H9 (cell line): ENCODE data around the gene FARS2. TPM values are rescaled to one million over a fixed set of nuclear protein-coding genes. Genes with fewer than 3 reads are reported as not detected.

Experiments used
- DNase-seq: peaks from one replicate; pipeline ENCODE4 v3.0.0-alpha.2; 2017
- H2AFZ ChIP-seq: one replicate; pipeline ENCODE4 v1.6.1; 2013; ENCODE audit warnings: mild to moderate bottlenecking, low read length, control low read depth, moderate library complexity
- H2AK5ac ChIP-seq: 2 replicates; pipeline ENCODE4 v1.6.1; 2013; ENCODE audit warnings: low read length, control low read depth, mixed read lengths; ENCODE audit not compliant: insufficient read length
- H2BK120ac ChIP-seq: one replicate; pipeline ENCODE4 v1.6.1; 2013; ENCODE audit warnings: low read depth, mild to moderate bottlenecking, low read length, control low read depth, inconsistent platforms; ENCODE audit not compliant: poor library complexity, severe bottlenecking
- H2BK12ac ChIP-seq: 2 replicates; pipeline ENCODE4 v1.6.1; 2013; ENCODE audit warnings: low read length, control low read depth, mixed read lengths, low read depth; ENCODE audit not compliant: insufficient read length
- H2BK15ac ChIP-seq: 2 replicates; pipeline ENCODE4 v1.6.1; 2013; ENCODE audit warnings: low read depth, low read length, control low read depth
- H2BK20ac ChIP-seq: one replicate; pipeline ENCODE4 v1.6.1; 2013; ENCODE audit warnings: low read depth, mild to moderate bottlenecking, low read length, control low read depth, inconsistent platforms; ENCODE audit not compliant: poor library complexity, severe bottlenecking
- H2BK5ac ChIP-seq: 2 replicates; pipeline ENCODE4 v1.6.1; 2013; ENCODE audit warnings: low read length, control low read depth, mixed read lengths; ENCODE audit not compliant: insufficient read length
- H3K14ac ChIP-seq: 2 replicates; pipeline ENCODE4 v1.6.1; 2013; ENCODE audit warnings: low read length, control low read depth; ENCODE audit not compliant: insufficient read depth
- H3K18ac ChIP-seq: 2 replicates; pipeline ENCODE4 v1.6.1; 2013; ENCODE audit warnings: low read depth, mild to moderate bottlenecking, mixed read lengths, low read length, control low read depth; ENCODE audit not compliant: insufficient read length
- H3K23ac ChIP-seq: 2 replicates; pipeline ENCODE4 v1.6.1; 2013; ENCODE audit warnings: low read length, control low read depth, mixed read lengths, low read depth; ENCODE audit not compliant: insufficient read length
- H3K23me2 ChIP-seq: 2 replicates; pipeline ENCODE4 v1.6.1; 2013; ENCODE audit warnings: low read depth, mild to moderate bottlenecking, mixed read lengths, low read length, control low read depth; ENCODE audit not compliant: insufficient read length, poor library complexity, severe bottlenecking
- H3K27ac ChIP-seq: 2 replicates; pipeline ENCODE4 v1.5.1; 2013; ENCODE audit warnings: low read length, control low read depth, mixed read lengths, low read depth; ENCODE audit not compliant: insufficient read length
- H3K27me3 ChIP-seq: 2 replicates; pipeline ENCODE4 v1.6.1; 2013; ENCODE audit warnings: low read length, control low read depth, inconsistent platforms; ENCODE audit not compliant: insufficient read depth
- H3K4ac ChIP-seq: 2 replicates; pipeline ENCODE4 v1.6.1; 2013; ENCODE audit warnings: low read depth, mild to moderate bottlenecking, control low read depth, inconsistent platforms, low read length, moderate library complexity
- H3K4me1 ChIP-seq: 2 replicates; pipeline ENCODE4 v1.6.1; 2013; ENCODE audit warnings: low read length, control low read depth, inconsistent platforms; ENCODE audit not compliant: insufficient read depth
- H3K4me2 ChIP-seq: 2 replicates; pipeline ENCODE4 v1.6.1; 2013; ENCODE audit warnings: low read length, control low read depth, mixed read lengths; ENCODE audit not compliant: insufficient read length, insufficient read depth
- H3K56ac ChIP-seq: 2 replicates; pipeline ENCODE4 v1.6.1; 2013; ENCODE audit warnings: low read depth, mild to moderate bottlenecking, mixed read lengths, low read length, control low read depth; ENCODE audit not compliant: insufficient read length
- H3K79me1 ChIP-seq: 2 replicates; pipeline ENCODE4 v1.6.1; 2013; ENCODE audit warnings: low read depth, mild to moderate bottlenecking, moderate library complexity, low read length, control low read depth, inconsistent platforms; ENCODE audit not compliant: insufficient read depth, poor library complexity, severe bottlenecking
- H3K79me2 ChIP-seq: 2 replicates; pipeline ENCODE4 v1.6.1; 2013; ENCODE audit warnings: low read length, control low read depth, inconsistent platforms; ENCODE audit not compliant: insufficient read depth
- H3K9ac ChIP-seq: 2 replicates; pipeline ENCODE4 v1.6.1; 2013; ENCODE audit warnings: low read length, control low read depth, mixed read lengths; ENCODE audit not compliant: insufficient read length; ENCODE audit errors: extremely low read depth
- H3K9me3 ChIP-seq: one replicate; pipeline ENCODE4 v1.6.1; 2013; ENCODE audit warnings: low read depth, low read length, inconsistent platforms; ENCODE audit not compliant: control insufficient read depth
- H3T11ph ChIP-seq: one replicate; pipeline ENCODE4 v1.6.1; 2013; ENCODE audit warnings: mild to moderate bottlenecking, low read length, control low read depth, inconsistent platforms
- H4K20me1 ChIP-seq: one replicate; pipeline ENCODE4 v1.6.1; 2013; ENCODE audit not compliant: control insufficient read depth, insufficient read length, insufficient read depth
- H4K5ac ChIP-seq: 2 replicates; pipeline ENCODE4 v1.6.1; 2013; ENCODE audit warnings: low read depth, mild to moderate bottlenecking, mixed read lengths, low read length, control low read depth; ENCODE audit not compliant: insufficient read length
- H4K8ac ChIP-seq: replicated peaks from 2 replicates; pipeline ENCODE4 v1.6.1; 2013; ENCODE audit warnings: low read length, control low read depth, mixed read lengths, low read depth; ENCODE audit not compliant: insufficient read length
- H4K91ac ChIP-seq: 2 replicates; pipeline ENCODE4 v1.6.1; 2013; ENCODE audit warnings: low read depth, mild to moderate bottlenecking, moderate library complexity, mixed read lengths, low read length, control low read depth; ENCODE audit not compliant: insufficient read length
- H3K27ac Mint-ChIP-seq, 3 experiments: 2 replicates in 2 of 3; 3 replicates in 1 of 3; pipeline ENCODE4 v1.8.0; 2020 to 2021; ENCODE audit warnings: mixed read lengths in 3 of 3, mild to moderate bottlenecking in 1 of 3, moderate library complexity in 1 of 3
- H3K27me3 Mint-ChIP-seq: 2 replicates; pipeline ENCODE4 v1.8.0; 2021; ENCODE audit warnings: low read depth, mild to moderate bottlenecking, moderate library complexity, mixed read lengths
- H3K36me3 Mint-ChIP-seq, 3 experiments: 2 replicates in 2 of 3; 3 replicates in 1 of 3; pipeline ENCODE4 v1.8.0; 2020 to 2021; ENCODE audit warnings: low read depth in 3 of 3, mixed read lengths in 3 of 3; ENCODE audit not compliant: insufficient read depth in 1 of 3
- H3K4me1 Mint-ChIP-seq, 2 experiments: 2 replicates each; pipeline ENCODE4 v1.8.0; 2020; ENCODE audit warnings: mixed read lengths in 2 of 2
- H3K4me3 Mint-ChIP-seq, 2 experiments: 2 replicates in 1 of 2; 3 replicates in 1 of 2; pipeline ENCODE4 v1.8.0; 2020 to 2021; ENCODE audit warnings: mild to moderate bottlenecking in 2 of 2, mixed read lengths in 2 of 2, moderate library complexity in 1 of 2
- H3K9me3 Mint-ChIP-seq, 2 experiments: 2 replicates in 1 of 2; 3 replicates in 1 of 2; pipeline ENCODE4 v1.8.0; 2020; ENCODE audit warnings: mild to moderate bottlenecking in 2 of 2, mixed read lengths in 2 of 2, moderate library complexity in 1 of 2
- CTCF ChIP-seq: fragments of 200-600 bp; sonication (generic); conservative IDR thresholded peaks from 3 replicates; pipeline ENCODE4 v1.8.0; 2021; ENCODE audit warnings: antibody characterized with exemption, mild to moderate bottlenecking
- WGBS: extraction: QIAGEN DNeasy Blood & Tissue Kit; methylation state at CpG from one replicate; pipeline ENCODE4 v1.1.7; 2013; ENCODE audit warnings: missing lambda C conversion rate, low lambda C conversion rate, mixed read lengths; ENCODE audit not compliant: insufficient read length; ENCODE audit errors: extremely low coverage; 5-methylcytosine and 5-hydroxymethylcytosine counted together
- total RNA-seq: library from RNA; stranded (reverse); gene quantifications from 2 replicates; pipeline ENCODE4 v1.2.1, GENCODE V29; 2021

FARS2 gene
- total RNA-seq, 1 experiment from 2014 or later, result 8.5 TPM

- H2AFZ ChIP-seq, result no peak overlapping the region
- H3K4ac ChIP-seq, result no peak overlapping the region
- H3K79me1 ChIP-seq, result no peaks in the 10 kb centered on the region
- no peaks in the 10 kb centered on the region for H3K9me3 ChIP-seq
- no peaks in the 10 kb centered on the region for H3K27me3 ChIP-seq
- Mint-ChIP-seq H3K4me3 (no peak overlapping the region), H3K4me1 (peaks cover 7 to 12% of the 10 kb centered on the region in 2 experiments), H3K9me3 (no peaks in the 10 kb centered on the region), H3K27me3 (no peaks in the 10 kb centered on the region), H3K36me3 (no peaks in the 10 kb centered on the region; a peak in 2 of 7 replicates), H3K27ac (no peak overlapping the region)
- no peak overlapping the region for H4K8ac ChIP-seq
- H3K27ac ChIP-seq, result no peak overlapping the region
- no peak overlapping the region for H3K18ac ChIP-seq
- no peak overlapping the region for H2BK12ac ChIP-seq
- H2BK120ac ChIP-seq, result no peak overlapping the region
- H3K23ac ChIP-seq, result no peak overlapping the region
- no peak overlapping the region for H3K14ac ChIP-seq
- H3T11ph ChIP-seq, result no peak overlapping the region
- H2AK5ac ChIP-seq, result no peak overlapping the region
- H3K4me1 ChIP-seq, result peaks cover 6% of the 10 kb centered on the region; the same call in 1 of the 2 replicates
- no peaks in the 10 kb centered on the region for H4K20me1 ChIP-seq
- H4K5ac ChIP-seq, result no peak overlapping the region
- H3K9ac ChIP-seq, result no peak overlapping the region
- H2BK20ac ChIP-seq, result no peak overlapping the region
- WGBS, result no CpG with 5 or more reads among the region's 3 CpGs
- H2BK5ac ChIP-seq, result no peak overlapping the region
- TF ChIP-seq CTCF, result no peak
- H3K79me2 ChIP-seq, result no peaks in the 10 kb centered on the region
- no peak overlapping the region for H2BK15ac ChIP-seq
- no peak for DNase-seq
- H3K56ac ChIP-seq, result no peak overlapping the region
- no peak overlapping the region for H4K91ac ChIP-seq
- H3K23me2 ChIP-seq, result no peaks in the 10 kb centered on the region
- no peak overlapping the region for H3K4me2 ChIP-seq
Observed at GRCh38 chr6:5532941-5533340, 271.6 kb downstream of the FARS2 start.
